ENCODE results near the gene PASK. TPM values are rescaled to one million over a fixed set of nuclear protein-coding genes. Genes with fewer than 3 reads are reported as not detected.
"Not testable (repeated sequence)": the region's sequence is repeated elsewhere in the genome, so short reads cannot be mapped to it uniquely, and the experiment has no call there.

PASK gene
- total and polyA plus RNA-seq, 2 donors: 26.9 to 42.2 TPM

- Histone ChIP-seq H3K4me1 (ENCODE audit: control insufficient read depth in 2 of 2, insufficient read depth in 2 of 2, low read length in 2 of 2) (peaks cover 0 to 8% of the 10 kb centered on the region in 2 donors), H3K27ac (ENCODE audit: low read depth in 1 of 2, low read length in 1 of 2) (peak overlapping the region; percentile 63 to 88), H3K27me3 (ENCODE audit: control insufficient read depth in 2 of 2, insufficient read depth in 1 of 2, low read length in 1 of 2) (no peaks in the 10 kb centered on the region), H3K36me3 (ENCODE audit: control insufficient read depth in 2 of 2, insufficient read depth in 2 of 2, low read length in 1 of 2) (peaks cover 22 to 34% of the 10 kb centered on the region in 2 donors), H3K4me3 (ENCODE audit: low read length in 2 of 2) (no peak overlapping the region), H3K9me3 (ENCODE audit: control insufficient read depth in 2 of 2, insufficient read depth in 1 of 2, low read length in 1 of 2) (peaks cover 0 to 3% of the 10 kb centered on the region in 2 donors)
- WGBS: 96% methylated on average over 14 of the region's 14 CpGs
- no peak for DNase-seq (ENCODE audit: low read depth in 6 of 9, low spot score in 9 of 9)
These were observed 39.8 kb downstream of the PASK start for GRCh38 chr2:241109210-241110088.

DNA sequence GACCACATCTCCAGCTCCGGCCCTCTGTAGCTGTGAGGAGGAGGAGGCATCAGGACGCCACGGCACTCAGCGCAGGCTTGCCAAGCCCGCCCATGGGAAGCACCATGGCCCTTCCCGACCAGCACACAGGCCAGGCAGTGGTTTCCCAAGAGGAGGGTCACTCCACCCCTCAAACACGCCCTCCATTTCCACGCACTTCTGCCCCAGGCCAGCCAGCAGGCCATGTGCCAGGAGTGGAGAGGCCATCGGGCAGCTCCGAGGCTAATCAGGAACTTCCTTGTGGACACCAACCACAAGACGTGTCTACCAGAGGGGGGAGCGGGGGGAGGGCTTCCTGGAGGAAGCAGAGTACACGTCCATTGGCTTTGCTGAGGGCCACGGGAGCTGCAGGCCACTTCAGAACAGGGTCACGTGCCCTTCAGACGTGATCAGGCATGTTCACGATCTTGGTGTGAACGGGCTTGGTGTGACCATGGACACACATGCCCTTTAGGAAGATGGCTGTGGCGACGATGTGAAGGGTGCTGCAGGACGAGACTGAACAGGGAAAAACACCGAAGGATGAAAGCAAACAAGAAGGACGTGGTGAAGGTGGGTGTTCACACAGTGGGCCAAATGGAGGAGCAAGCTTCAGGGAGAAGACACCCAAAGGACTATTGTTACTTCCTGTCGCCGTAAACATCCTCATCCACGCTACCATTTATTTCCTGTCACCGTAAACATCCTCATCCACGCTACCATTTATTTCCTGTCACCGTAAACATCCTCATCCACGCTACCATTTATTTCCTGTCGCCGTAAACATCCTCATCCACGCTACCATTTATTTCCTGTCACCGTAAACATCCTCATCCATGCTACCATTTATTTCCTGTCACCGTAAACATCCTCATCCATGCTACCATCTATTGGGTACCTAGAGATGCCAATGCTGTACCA lies 40.7 kb downstream of the PASK start:
- H3K27ac ChIP-seq (ENCODE audit: low read depth in 1 of 2, low read length in 1 of 2): peak overlapping the region; percentile 63 to 88
- H3K4me1 ChIP-seq (ENCODE audit: control insufficient read depth in 2 of 2, insufficient read depth in 2 of 2, low read length in 2 of 2): peaks cover 0 to 8% of the 10 kb centered on the region in 2 donors
- peaks cover 0 to 3% of the 10 kb centered on the region in 2 donors for H3K9me3 ChIP-seq (ENCODE audit: control insufficient read depth in 2 of 2, insufficient read depth in 1 of 2, low read length in 1 of 2)
- H3K27me3 ChIP-seq (ENCODE audit: control insufficient read depth in 2 of 2, insufficient read depth in 1 of 2, low read length in 1 of 2): no peaks in the 10 kb centered on the region
- H3K4me3 ChIP-seq (ENCODE audit: low read length in 2 of 2): no peak overlapping the region
- WGBS: 91% methylated on average over 35 of the region's 35 CpGs
- peak in 1 of 9 donors; percentile 20 for DNase-seq (ENCODE audit: low read depth in 6 of 9, low spot score in 9 of 9)
- peaks cover 16 to 27% of the 10 kb centered on the region in 2 donors for H3K36me3 ChIP-seq (ENCODE audit: control insufficient read depth in 2 of 2, insufficient read depth in 2 of 2, low read length in 1 of 2)

- no peak for DNase-seq (ENCODE audit: low read depth in 6 of 9, low spot score in 9 of 9)
- WGBS: 97% methylated on average over 9 of the region's 9 CpGs
- no peaks in the 10 kb centered on the region for H3K27me3 ChIP-seq (ENCODE audit: control insufficient read depth in 2 of 2, insufficient read depth in 1 of 2, low read length in 1 of 2)
- peaks cover 0 to 3% of the 10 kb centered on the region in 2 donors for H3K9me3 ChIP-seq (ENCODE audit: control insufficient read depth in 2 of 2, insufficient read depth in 1 of 2, low read length in 1 of 2)
- peaks cover 12 to 21% of the 10 kb centered on the region in 2 donors for H3K36me3 ChIP-seq (ENCODE audit: control insufficient read depth in 2 of 2, insufficient read depth in 2 of 2, low read length in 1 of 2)
- H3K4me3 ChIP-seq (ENCODE audit: low read length in 2 of 2): no peak overlapping the region
- H3K4me1 ChIP-seq (ENCODE audit: control insufficient read depth in 2 of 2, insufficient read depth in 2 of 2, low read length in 2 of 2): peaks cover 4 to 14% of the 10 kb centered on the region in 2 donors
- H3K27ac ChIP-seq (ENCODE audit: low read depth in 1 of 2, low read length in 1 of 2): no peak overlapping the region
These were observed 42.1 kb downstream of the PASK start for GRCh38 chr2:241107031-241107783.

DNA sequence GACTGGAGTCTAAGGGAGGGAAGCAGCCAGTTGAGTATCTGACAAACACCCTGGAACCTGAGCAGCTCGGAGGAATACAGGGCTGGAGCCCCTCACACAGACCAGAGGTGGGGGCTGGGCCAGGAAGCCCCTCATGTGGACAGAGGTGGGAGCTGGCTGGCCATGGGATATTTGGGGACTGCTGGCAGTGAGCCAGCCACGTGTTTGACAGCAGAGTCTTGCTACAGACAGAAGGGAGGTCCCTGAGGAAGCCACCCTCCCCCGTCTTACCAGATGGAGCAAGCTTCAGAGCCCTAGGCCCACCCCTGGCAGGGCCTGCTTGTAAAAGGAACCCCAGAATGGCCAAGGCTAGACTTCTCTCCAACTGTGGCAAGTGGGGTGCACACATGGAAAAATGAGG lies 43.6 kb downstream of the PASK start:
- Histone ChIP-seq H3K27ac (ENCODE audit: low read depth in 1 of 2, low read length in 1 of 2) (no peak overlapping the region), H3K36me3 (ENCODE audit: control insufficient read depth in 2 of 2, insufficient read depth in 2 of 2, low read length in 1 of 2) (peaks cover 12 to 18% of the 10 kb centered on the region in 2 donors), H3K4me3 (ENCODE audit: low read length in 2 of 2) (no peak overlapping the region), H3K4me1 (ENCODE audit: control insufficient read depth in 2 of 2, insufficient read depth in 2 of 2, low read length in 2 of 2) (peaks cover 11 to 20% of the 10 kb centered on the region in 2 donors), H3K27me3 (ENCODE audit: control insufficient read depth in 2 of 2, insufficient read depth in 1 of 2, low read length in 1 of 2) (no peaks in the 10 kb centered on the region), H3K9me3 (ENCODE audit: control insufficient read depth in 2 of 2, insufficient read depth in 1 of 2, low read length in 1 of 2) (peaks cover 0 to 3% of the 10 kb centered on the region in 2 donors)
- no peak for DNase-seq (ENCODE audit: low read depth in 6 of 9, low spot score in 9 of 9)
- WGBS: 87% methylated on average over 3 of the region's 3 CpGs

DNA sequence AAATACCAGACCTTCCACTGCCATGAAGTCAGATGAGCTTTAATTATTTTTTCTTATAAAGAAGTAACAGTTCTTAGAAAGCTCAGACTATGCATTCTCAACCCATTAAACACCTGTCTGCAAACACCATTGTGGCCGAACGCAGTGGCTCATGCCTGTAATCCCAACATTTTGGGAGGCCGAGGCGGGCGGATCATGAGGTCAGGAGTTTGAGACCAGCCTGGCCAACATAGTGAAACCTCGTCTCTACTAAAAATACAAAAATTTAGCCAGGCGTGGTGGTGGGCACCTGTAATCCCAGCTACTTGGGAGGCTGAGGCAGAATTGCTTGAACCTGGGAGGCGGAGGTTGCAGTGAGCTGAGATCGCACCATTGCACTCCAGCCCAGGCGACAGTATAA lies 44.7 kb downstream of the PASK start:
- peaks cover 15 to 22% of the 10 kb centered on the region in 2 donors for H3K36me3 ChIP-seq (ENCODE audit: control insufficient read depth in 2 of 2, insufficient read depth in 2 of 2, low read length in 1 of 2)
- H3K27ac ChIP-seq (ENCODE audit: low read depth in 1 of 2, low read length in 1 of 2); H3K9me3 ChIP-seq (ENCODE audit: control insufficient read depth in 2 of 2, insufficient read depth in 1 of 2, low read length in 1 of 2); H3K27me3 ChIP-seq (ENCODE audit: control insufficient read depth in 2 of 2, insufficient read depth in 1 of 2, low read length in 1 of 2); DNase-seq (ENCODE audit: low read depth in 6 of 9, low spot score in 9 of 9); H3K4me3 ChIP-seq (ENCODE audit: low read length in 2 of 2): not testable (repeated sequence)
- 98% methylated on average over 10 of the region's 10 CpGs for WGBS
- H3K4me1 ChIP-seq (ENCODE audit: control insufficient read depth in 2 of 2, insufficient read depth in 2 of 2, low read length in 2 of 2): peaks cover 11 to 20% of the 10 kb centered on the region in 2 donors

- Histone ChIP-seq H3K4me1 (ENCODE audit: control insufficient read depth in 2 of 2, insufficient read depth in 2 of 2, low read length in 2 of 2) (peaks cover 12 to 13% of the 10 kb centered on the region in 2 donors), H3K4me3 (ENCODE audit: low read length in 2 of 2) (peak overlapping the region; percentile 86 to 90), H3K27ac (ENCODE audit: low read depth in 1 of 2, low read length in 1 of 2) (peak overlapping the region; percentile 85 to 93), H3K9me3 (ENCODE audit: control insufficient read depth in 2 of 2, insufficient read depth in 1 of 2, low read length in 1 of 2) (peaks cover 0 to under 1% of the 10 kb centered on the region in 2 donors), H3K27me3 (ENCODE audit: control insufficient read depth in 2 of 2, insufficient read depth in 1 of 2, low read length in 1 of 2) (no peaks in the 10 kb centered on the region), H3K36me3 (ENCODE audit: control insufficient read depth in 2 of 2, insufficient read depth in 2 of 2, low read length in 1 of 2) (peaks cover 20 to 35% of the 10 kb centered on the region in 2 donors)
- WGBS: 68% methylated on average over 5 of the region's 5 CpGs
- no peak for DNase-seq (ENCODE audit: low read depth in 6 of 9, low spot score in 9 of 9)
These were observed 46.1 kb downstream of the PASK start for GRCh38 chr2:241103176-241103595.

DNA sequence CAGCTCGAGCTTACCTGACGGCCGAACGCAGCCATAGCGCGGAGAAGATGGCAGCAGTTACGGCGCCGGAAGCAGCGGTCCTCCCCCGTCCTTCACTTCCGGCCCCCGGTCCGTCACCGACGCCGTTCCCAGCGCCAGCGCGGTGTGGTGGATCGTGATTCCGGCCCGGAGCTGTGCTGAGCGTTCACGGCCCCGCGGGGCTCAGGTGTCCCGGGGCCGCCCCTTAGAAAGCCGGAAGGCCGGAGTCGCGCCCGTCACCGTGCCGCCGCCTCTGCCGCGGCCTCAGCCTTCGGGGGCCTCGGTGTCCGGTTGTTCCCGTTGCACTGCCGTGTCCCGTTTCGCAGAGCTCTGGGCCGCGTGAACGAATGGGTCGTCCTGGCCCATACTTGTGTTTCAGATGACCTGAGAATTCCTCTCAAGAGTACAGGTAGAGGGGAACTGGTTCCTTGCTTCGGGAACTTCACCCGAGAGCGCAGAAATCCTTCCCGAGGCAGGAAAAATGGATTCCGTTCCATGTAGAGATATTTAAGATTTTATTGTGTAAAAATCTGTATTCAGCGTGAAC lies 47.0 kb downstream of the PASK start, which contains the start of gene MTERF4:
TSS of gene MTERF4 (minus strand) at position 49 of the 565 bp plus-strand sequence. CDS start at position 35, 14 bp downstream.
- Histone ChIP-seq H3K4me3 (ENCODE audit: low read length in 2 of 2) (peak within 1 kb of the TSS; percentile 86 to 90), H3K36me3 (ENCODE audit: control insufficient read depth in 2 of 2, insufficient read depth in 2 of 2, low read length in 1 of 2) (peaks cover 13 to 35% of the 10 kb centered on the region in 2 donors), H3K27me3 (ENCODE audit: control insufficient read depth in 2 of 2, insufficient read depth in 1 of 2, low read length in 1 of 2) (no peaks in the 10 kb centered on the region), H3K9me3 (ENCODE audit: control insufficient read depth in 2 of 2, insufficient read depth in 1 of 2, low read length in 1 of 2) (no peaks in the 10 kb centered on the region), H3K4me1 (ENCODE audit: control insufficient read depth in 2 of 2, insufficient read depth in 2 of 2, low read length in 2 of 2) (peaks cover 12 to 13% of the 10 kb centered on the region in 2 donors), H3K27ac (ENCODE audit: low read depth in 1 of 2, low read length in 1 of 2) (peak within 1 kb of the TSS; percentile 85 to 93)
- peak; percentile 52 to 91 (median 80) for DNase-seq (ENCODE audit: low read depth in 6 of 9, low spot score in 9 of 9)
- under 1% methylated on average over 56 of the region's 56 CpGs for WGBS

DNA sequence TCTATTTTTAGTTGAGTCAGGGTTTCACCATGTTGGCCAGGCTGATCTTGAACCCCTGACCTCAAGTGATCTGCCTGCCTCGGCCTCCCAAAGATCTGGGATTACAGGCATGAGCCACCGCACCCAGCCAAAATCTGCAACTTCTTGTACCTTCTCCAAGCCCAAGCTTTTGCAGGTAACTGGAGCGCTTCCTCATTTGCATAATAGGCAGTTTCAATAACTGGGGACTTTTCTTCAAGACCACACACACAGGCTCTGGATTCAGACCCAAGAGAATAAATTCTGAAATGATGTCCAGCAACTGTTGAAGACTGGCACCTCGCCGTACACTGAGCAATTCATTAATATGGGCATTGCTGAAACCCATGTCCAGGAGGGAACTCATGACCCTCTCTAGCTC lies 50.0 kb downstream of the PASK start:
- peaks cover 29 to 48% of the 10 kb centered on the region in 2 donors for H3K36me3 ChIP-seq (ENCODE audit: control insufficient read depth in 2 of 2, insufficient read depth in 2 of 2, low read length in 1 of 2)
- H3K4me3 ChIP-seq (ENCODE audit: low read length in 2 of 2): no peak overlapping the region
- H3K27ac ChIP-seq (ENCODE audit: low read depth in 1 of 2, low read length in 1 of 2): no peak overlapping the region
- H3K27me3 ChIP-seq (ENCODE audit: control insufficient read depth in 2 of 2, insufficient read depth in 1 of 2, low read length in 1 of 2): no peaks in the 10 kb centered on the region
- DNase-seq (ENCODE audit: low read depth in 6 of 9, low spot score in 9 of 9): no peak
- H3K4me1 ChIP-seq (ENCODE audit: control insufficient read depth in 2 of 2, insufficient read depth in 2 of 2, low read length in 2 of 2): peaks cover 20 to 26% of the 10 kb centered on the region in 2 donors
- WGBS: 96% methylated on average over 5 of the region's 5 CpGs
- no peaks in the 10 kb centered on the region for H3K9me3 ChIP-seq (ENCODE audit: control insufficient read depth in 2 of 2, insufficient read depth in 1 of 2, low read length in 1 of 2)
